ENCODE data around the gene ATXN7L1.

The ATXN7L1 gene

DNA sequence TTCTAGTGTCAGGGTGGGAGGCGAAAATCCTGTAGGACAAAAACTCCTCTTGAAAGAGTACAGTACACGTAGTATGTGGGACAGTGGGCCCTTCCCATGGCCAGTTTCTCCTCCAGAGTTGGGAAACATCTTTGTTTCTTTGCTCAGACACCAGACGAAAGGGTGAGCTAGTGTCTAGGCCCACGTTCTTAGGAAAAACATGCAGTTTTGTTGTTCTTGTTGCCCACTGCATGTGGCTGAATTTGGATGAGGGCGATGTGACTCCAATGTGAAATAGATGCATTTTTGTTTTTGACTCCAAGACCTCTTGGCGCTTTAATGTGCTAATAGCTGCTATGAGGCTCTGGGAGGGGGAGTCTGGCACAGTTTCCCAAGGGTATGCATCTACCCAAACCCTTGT lies 100.8 kb downstream of the ATXN7L1 start:
- TF ChIP-seq, protein P1, sequence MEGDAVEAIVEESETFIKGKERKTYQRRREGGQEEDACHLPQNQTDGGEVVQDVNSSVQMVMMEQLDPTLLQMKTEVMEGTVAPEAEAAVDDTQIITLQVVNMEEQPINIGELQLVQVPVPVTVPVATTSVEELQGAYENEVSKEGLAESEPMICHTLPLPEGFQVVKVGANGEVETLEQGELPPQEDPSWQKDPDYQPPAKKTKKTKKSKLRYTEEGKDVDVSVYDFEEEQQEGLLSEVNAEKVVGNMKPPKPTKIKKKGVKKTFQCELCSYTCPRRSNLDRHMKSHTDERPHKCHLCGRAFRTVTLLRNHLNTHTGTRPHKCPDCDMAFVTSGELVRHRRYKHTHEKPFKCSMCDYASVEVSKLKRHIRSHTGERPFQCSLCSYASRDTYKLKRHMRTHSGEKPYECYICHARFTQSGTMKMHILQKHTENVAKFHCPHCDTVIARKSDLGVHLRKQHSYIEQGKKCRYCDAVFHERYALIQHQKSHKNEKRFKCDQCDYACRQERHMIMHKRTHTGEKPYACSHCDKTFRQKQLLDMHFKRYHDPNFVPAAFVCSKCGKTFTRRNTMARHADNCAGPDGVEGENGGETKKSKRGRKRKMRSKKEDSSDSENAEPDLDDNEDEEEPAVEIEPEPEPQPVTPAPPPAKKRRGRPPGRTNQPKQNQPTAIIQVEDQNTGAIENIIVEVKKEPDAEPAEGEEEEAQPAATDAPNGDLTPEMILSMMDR (IDR thresholded peaks at IDR 0.05), result no peak
- Histone ChIP-seq H3K9me3 (ENCODE audit: control insufficient read depth, low read length) (no peaks in the 10 kb centered on the region), H3K4me1 (no peaks in the 10 kb centered on the region), H3K27ac (no peak overlapping the region), H3K27me3 (ENCODE audit: control insufficient read depth, insufficient read depth, low read length) (no peaks in the 10 kb centered on the region), H3K79me2 (no peaks in the 10 kb centered on the region), H3K9ac (no peak overlapping the region), H3K4me3 (ENCODE audit: low read depth, low read length) (no peak overlapping the region), H3K36me3 (ENCODE audit: control insufficient read depth, insufficient read depth, low read length) (no peaks in the 10 kb centered on the region), H2AFZ (no peak overlapping the region), H3K4me2 (ENCODE audit: low read length) (no peak overlapping the region)

DNA sequence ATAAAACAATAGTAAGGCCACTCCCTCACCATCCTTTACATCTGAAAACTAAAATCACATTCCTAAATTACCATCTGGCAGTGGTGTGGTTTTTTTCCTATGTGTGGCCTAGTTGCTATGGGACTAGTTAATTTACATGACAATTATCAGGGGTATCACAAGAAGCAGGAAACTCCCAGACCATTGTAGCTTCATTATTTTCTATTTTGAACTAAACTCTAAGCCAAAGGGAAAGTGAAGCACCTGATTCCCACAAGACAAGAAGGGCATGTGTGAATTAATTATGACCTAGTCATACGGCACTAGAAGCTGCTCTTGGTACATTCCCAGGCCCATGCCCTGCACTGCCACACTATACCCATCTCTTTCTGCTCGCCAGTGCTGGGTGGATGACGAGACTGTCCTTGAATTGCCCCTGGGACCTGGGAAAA lies 103.4 kb downstream of the ATXN7L1 start:
- Histone ChIP-seq H3K27ac (no peak overlapping the region), H2AFZ (no peak overlapping the region), H3K4me1 (no peaks in the 10 kb centered on the region), H3K9me3 (ENCODE audit: control insufficient read depth, low read length) (no peaks in the 10 kb centered on the region), H3K4me2 (ENCODE audit: low read length) (no peak overlapping the region), H3K9ac (no peak overlapping the region), H3K4me3 (ENCODE audit: low read depth, low read length) (no peak overlapping the region), H3K79me2 (no peaks in the 10 kb centered on the region), H3K36me3 (ENCODE audit: control insufficient read depth, insufficient read depth, low read length) (no peaks in the 10 kb centered on the region), H3K27me3 (ENCODE audit: control insufficient read depth, insufficient read depth, low read length) (no peaks in the 10 kb centered on the region)
- TF ChIP-seq, protein P1 (IDR thresholded peaks at IDR 0.05), result no peak

DNA sequence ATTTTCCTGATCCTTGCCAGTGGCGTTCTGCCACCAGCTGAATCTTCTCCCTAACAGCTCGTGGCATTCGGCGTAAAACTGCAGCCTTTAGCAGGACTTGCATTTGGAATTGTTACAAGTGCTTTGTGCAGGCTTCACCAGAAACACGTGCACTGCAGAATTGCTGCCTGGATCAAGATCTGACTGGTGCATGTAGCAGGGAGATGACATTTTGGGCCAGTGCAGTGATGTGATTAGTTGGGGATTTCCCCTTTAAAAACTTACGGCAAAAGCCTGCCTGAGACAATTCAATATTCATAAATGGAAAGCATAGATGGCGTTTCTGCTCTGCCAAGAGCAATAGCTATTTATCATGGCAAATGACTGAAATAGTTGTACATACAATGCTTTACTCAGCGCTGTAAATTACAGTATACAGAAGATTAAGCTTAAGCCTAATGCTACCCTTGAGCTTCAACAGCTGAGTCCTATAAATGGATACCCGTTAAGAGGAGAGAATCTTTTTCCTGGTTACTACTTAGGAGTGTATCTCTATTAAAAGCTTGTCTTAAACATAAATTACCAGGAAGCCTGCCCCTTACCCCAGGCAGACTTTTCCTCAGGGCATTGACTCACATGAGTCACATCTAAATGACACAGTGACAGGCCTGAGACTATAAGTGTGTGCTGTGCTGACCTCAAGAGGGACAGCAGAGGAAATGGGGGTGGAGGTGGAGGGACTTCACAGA lies 106.3 kb downstream of the ATXN7L1 start:
- Histone ChIP-seq H3K27ac (no peak overlapping the region), H3K4me2 (ENCODE audit: low read length) (no peak overlapping the region), H3K9ac (no peak overlapping the region), H3K27me3 (ENCODE audit: control insufficient read depth, insufficient read depth, low read length) (no peaks in the 10 kb centered on the region), H3K4me3 (ENCODE audit: low read depth, low read length) (no peak overlapping the region), H3K9me3 (ENCODE audit: control insufficient read depth, low read length) (no peaks in the 10 kb centered on the region), H2AFZ (no peak overlapping the region), H3K79me2 (no peaks in the 10 kb centered on the region), H3K4me1 (no peaks in the 10 kb centered on the region), H3K36me3 (ENCODE audit: control insufficient read depth, insufficient read depth, low read length) (no peaks in the 10 kb centered on the region)
- TF ChIP-seq, protein P1 (IDR thresholded peaks at IDR 0.05), result no peak

DNA sequence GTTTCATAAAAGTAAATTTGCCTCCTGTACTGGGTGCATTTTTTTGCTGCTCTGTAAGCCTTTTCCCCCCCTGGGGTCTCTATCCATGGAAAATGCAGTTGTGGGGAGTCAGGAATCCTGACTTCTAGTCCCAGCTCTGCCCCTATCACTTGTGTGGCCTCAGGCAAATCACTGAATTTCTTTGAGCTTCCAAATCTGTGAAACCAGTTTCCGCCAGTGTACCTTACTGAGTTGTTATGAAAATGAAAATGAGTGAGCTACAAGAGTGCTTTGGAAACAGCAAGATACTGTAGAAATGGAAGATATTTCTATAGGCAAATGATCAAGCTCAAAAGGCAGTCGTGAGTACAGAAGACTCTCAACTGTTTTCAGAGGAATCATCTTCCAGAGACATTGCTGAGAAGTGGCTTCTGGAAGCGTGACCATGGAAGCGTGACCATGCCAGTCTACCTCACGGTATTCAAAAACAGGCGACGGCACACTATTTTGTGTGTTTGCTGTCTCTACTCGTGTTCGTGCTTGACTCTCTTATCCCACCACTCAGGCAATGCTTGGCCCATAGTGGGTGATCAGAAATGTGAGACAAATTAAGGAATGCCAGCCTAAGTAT lies 107.4 kb downstream of the ATXN7L1 start:
- Histone ChIP-seq H3K9ac (no peak overlapping the region), H3K4me3 (ENCODE audit: low read depth, low read length) (no peak overlapping the region), H2AFZ (no peak overlapping the region), H3K36me3 (ENCODE audit: control insufficient read depth, insufficient read depth, low read length) (no peaks in the 10 kb centered on the region), H3K4me2 (ENCODE audit: low read length) (no peak overlapping the region), H3K79me2 (no peaks in the 10 kb centered on the region), H3K27ac (no peak overlapping the region), H3K27me3 (ENCODE audit: control insufficient read depth, insufficient read depth, low read length) (no peaks in the 10 kb centered on the region), H3K9me3 (ENCODE audit: control insufficient read depth, low read length) (no peaks in the 10 kb centered on the region), H3K4me1 (no peaks in the 10 kb centered on the region)
- TF ChIP-seq, protein P1 (IDR thresholded peaks at IDR 0.05), result no peak

DNA sequence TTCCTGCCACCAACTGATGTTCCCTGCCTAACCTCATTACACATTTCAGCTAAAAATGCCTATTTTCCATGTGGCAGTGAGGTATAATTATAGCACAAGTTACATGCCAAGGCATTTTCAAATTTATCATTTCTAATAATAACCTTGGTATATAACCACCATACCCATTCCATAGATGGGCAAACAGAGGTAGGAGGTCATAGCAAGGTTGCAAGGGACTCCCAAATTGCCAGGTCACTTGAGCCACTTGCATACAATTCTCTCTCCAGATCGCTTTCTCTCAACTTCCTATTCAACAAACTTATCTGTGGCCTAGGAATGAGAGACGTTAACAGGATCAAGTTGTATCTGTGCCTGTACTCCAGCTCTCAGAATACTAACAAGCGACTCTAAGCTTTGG lies 108.3 kb downstream of the ATXN7L1 start:
- Histone ChIP-seq H2AFZ (no peak overlapping the region), H3K9me3 (ENCODE audit: control insufficient read depth, low read length) (no peaks in the 10 kb centered on the region), H3K4me3 (ENCODE audit: low read depth, low read length) (no peak overlapping the region), H3K4me1 (no peaks in the 10 kb centered on the region), H3K9ac (no peak overlapping the region), H3K27me3 (ENCODE audit: control insufficient read depth, insufficient read depth, low read length) (no peaks in the 10 kb centered on the region), H3K79me2 (no peaks in the 10 kb centered on the region), H3K27ac (no peak overlapping the region), H3K36me3 (ENCODE audit: control insufficient read depth, insufficient read depth, low read length) (no peaks in the 10 kb centered on the region), H3K4me2 (ENCODE audit: low read length) (no peak overlapping the region)
- TF ChIP-seq, protein P1 (IDR thresholded peaks at IDR 0.05), result no peak
